Trophoblast cell (in vitro differentiated cells and primary cell): Measurements from ENCODE around the gene MRPS5.

Experiments used
- DNase-seq, 2 donors: peaks; one replicate each; pipeline ENCODE4 v3.0.0-alpha.2; 2016
- H2AFZ ChIP-seq: 2 replicates; pipeline ENCODE4 v1.6.1; 2013; ENCODE audit warnings: low read length, moderate library complexity, mild to moderate bottlenecking; ENCODE audit not compliant: insufficient read depth, poor library complexity
- H2AK5ac ChIP-seq: 2 replicates; pipeline ENCODE4 v1.6.1; 2013; ENCODE audit warnings: mild to moderate bottlenecking, low read length
- H2BK120ac ChIP-seq: 2 replicates; pipeline ENCODE4 v1.6.1; 2013; ENCODE audit warnings: low read length, mild to moderate bottlenecking, moderate library complexity; ENCODE audit not compliant: insufficient read depth, poor library complexity
- H2BK12ac ChIP-seq: 2 replicates; pipeline ENCODE4 v1.6.1; 2013; ENCODE audit warnings: mild to moderate bottlenecking, low read length, moderate library complexity
- H2BK5ac ChIP-seq: 2 replicates; pipeline ENCODE4 v1.6.1; 2013; ENCODE audit warnings: low read length, low read depth, moderate library complexity, mild to moderate bottlenecking; ENCODE audit not compliant: poor library complexity
- H3K14ac ChIP-seq: 2 replicates; pipeline ENCODE4 v1.6.1; 2013; ENCODE audit warnings: mild to moderate bottlenecking, low read length
- H3K18ac ChIP-seq: 2 replicates; pipeline ENCODE4 v1.6.1; 2013; ENCODE audit warnings: mild to moderate bottlenecking, low read length
- H3K23ac ChIP-seq: 2 replicates; pipeline ENCODE4 v1.6.1; 2013; ENCODE audit warnings: low read length
- H3K27ac ChIP-seq: 2 replicates; pipeline ENCODE4 v1.5.1; 2013; ENCODE audit warnings: low read depth, mild to moderate bottlenecking, inconsistent platforms, low read length, moderate library complexity
- H3K27me3 ChIP-seq: 2 replicates; pipeline ENCODE4 v1.6.1; 2013; ENCODE audit warnings: inconsistent platforms, mild to moderate bottlenecking, low read length, moderate library complexity; ENCODE audit not compliant: insufficient read depth
- H3K36me3 ChIP-seq, 2 experiments: 1 replicate in 1 of 2; 2 replicates in 1 of 2; pipeline ENCODE4 v1.6.1; 2013; ENCODE audit warnings: low read length in 2 of 2, mild to moderate bottlenecking in 2 of 2, moderate library complexity in 1 of 2; ENCODE audit not compliant: insufficient read depth in 2 of 2, control insufficient read depth in 1 of 2
- H3K4ac ChIP-seq: 2 replicates; pipeline ENCODE4 v1.6.1; 2013; ENCODE audit warnings: low read depth, mild to moderate bottlenecking, low read length, moderate library complexity
- H3K4me1 ChIP-seq, 2 experiments: 1 replicate in 1 of 2; 2 replicates in 1 of 2; pipeline ENCODE4 v1.6.1; 2013; ENCODE audit warnings: low read length in 2 of 2, mild to moderate bottlenecking in 2 of 2, moderate library complexity in 1 of 2; ENCODE audit not compliant: insufficient read depth in 2 of 2, control insufficient read depth in 1 of 2
- H3K4me2 ChIP-seq: 2 replicates; pipeline ENCODE4 v1.6.1; 2013; ENCODE audit warnings: inconsistent platforms, mild to moderate bottlenecking, low read length, moderate library complexity
- H3K4me3 ChIP-seq: 2 replicates; pipeline ENCODE4 v1.5.1; 2013; ENCODE audit warnings: mild to moderate bottlenecking, low read depth, low read length, inconsistent platforms
- H3K79me1 ChIP-seq: one replicate; pipeline ENCODE4 v1.6.1; 2013; ENCODE audit warnings: low read length
- H3K79me2 ChIP-seq: 2 replicates; pipeline ENCODE4 v1.6.1; 2013; ENCODE audit warnings: low read length, mild to moderate bottlenecking; ENCODE audit not compliant: control insufficient read depth, insufficient read depth, poor library complexity
- H3K9ac ChIP-seq: 2 replicates; pipeline ENCODE4 v1.6.1; 2013; ENCODE audit warnings: mild to moderate bottlenecking, low read length
- H3K9me3 ChIP-seq: 2 replicates; pipeline ENCODE4 v1.6.1; 2013; ENCODE audit warnings: low read depth, mild to moderate bottlenecking, control low read depth, inconsistent platforms, low read length; ENCODE audit not compliant: insufficient read depth
- H4K12ac ChIP-seq: 2 replicates; pipeline ENCODE4 v1.6.1; 2013; ENCODE audit warnings: low read depth, mild to moderate bottlenecking, low read length, moderate library complexity
- H4K8ac ChIP-seq: 2 replicates; pipeline ENCODE4 v1.6.1; 2013; ENCODE audit warnings: low read depth, mild to moderate bottlenecking, low read length, moderate library complexity
- H4K91ac ChIP-seq: one replicate; pipeline ENCODE4 v1.6.1; 2013; ENCODE audit warnings: low read depth, mild to moderate bottlenecking, low read length, moderate library complexity
- WGBS: extraction: QIAGEN DNeasy Blood & Tissue Kit; methylation state at CpG from one replicate; pipeline ENCODE4 v1.1.7; 2013; ENCODE audit warnings: missing lambda C conversion rate; ENCODE audit not compliant: insufficient read length, insufficient coverage; ENCODE audit errors: extremely low coverage; 5-methylcytosine and 5-hydroxymethylcytosine counted together

Gene MRPS5

DNA sequence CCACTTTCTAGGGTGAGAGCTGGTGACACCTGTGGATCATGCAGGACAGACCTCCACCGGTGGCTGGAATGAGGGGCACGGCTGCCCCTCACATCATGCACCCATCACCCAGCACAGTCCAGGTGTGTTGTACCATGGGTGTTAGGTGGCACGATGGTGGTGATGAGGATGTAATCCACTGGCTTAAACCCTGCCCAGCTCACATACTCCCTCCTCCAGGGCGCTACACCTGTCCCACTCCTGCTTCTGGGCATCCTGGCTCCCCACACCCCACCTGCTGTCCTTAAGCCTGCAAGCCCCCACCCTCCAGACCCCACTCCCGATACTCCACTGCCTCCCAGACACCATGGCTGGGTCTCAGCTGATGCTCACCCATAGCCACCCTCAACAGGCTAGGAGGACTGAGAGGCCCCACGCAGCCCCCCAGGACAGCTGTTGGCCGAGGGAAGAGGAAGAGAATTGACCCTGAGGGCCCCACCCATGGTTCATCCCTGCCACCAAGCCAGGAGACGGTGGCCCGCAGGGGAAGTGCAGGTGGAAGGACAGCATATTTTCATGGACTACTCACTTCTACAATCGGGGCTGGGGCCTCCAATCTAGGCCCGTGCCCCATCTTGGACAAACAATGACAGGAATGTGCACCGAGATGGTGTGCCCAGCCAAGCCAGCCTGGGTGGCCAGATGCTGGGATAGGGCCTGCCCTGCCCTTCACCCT is 61.8 kb downstream of the MRPS5 start:
- H3K18ac ChIP-seq, result no peak overlapping the region
- H3K9me3 ChIP-seq, result no peaks in the 10 kb centered on the region
- WGBS, result no CpG with 5 or more reads among the region's 12 CpGs
- no peak overlapping the region for H3K9ac ChIP-seq
- no peak overlapping the region for H3K4me3 ChIP-seq
- H2AK5ac ChIP-seq, result no peak overlapping the region
- DNase-seq, result peak; percentile 27 to 54
- H3K27me3 ChIP-seq, result no peaks in the 10 kb centered on the region
- no peak overlapping the region for H2BK120ac ChIP-seq
- no peaks in the 10 kb centered on the region for H3K79me1 ChIP-seq
- no peak overlapping the region for H3K14ac ChIP-seq
- no peak overlapping the region for H2AFZ ChIP-seq
- H2BK5ac ChIP-seq, result no peak overlapping the region
- H3K4me2 ChIP-seq, result no peak overlapping the region
- H3K4ac ChIP-seq, result no peak overlapping the region
- no peak overlapping the region for H3K23ac ChIP-seq
- H2BK12ac ChIP-seq, result no peak overlapping the region
- no peaks in the 10 kb centered on the region for H3K79me2 ChIP-seq
- H3K27ac ChIP-seq, result no peak overlapping the region
- H3K36me3 ChIP-seq, result no peaks in the 10 kb centered on the region
- no peak overlapping the region for H4K91ac ChIP-seq
- H4K12ac ChIP-seq, result no peak overlapping the region
- H4K8ac ChIP-seq, result no peak overlapping the region
- no peaks in the 10 kb centered on the region for H3K4me1 ChIP-seq

DNA sequence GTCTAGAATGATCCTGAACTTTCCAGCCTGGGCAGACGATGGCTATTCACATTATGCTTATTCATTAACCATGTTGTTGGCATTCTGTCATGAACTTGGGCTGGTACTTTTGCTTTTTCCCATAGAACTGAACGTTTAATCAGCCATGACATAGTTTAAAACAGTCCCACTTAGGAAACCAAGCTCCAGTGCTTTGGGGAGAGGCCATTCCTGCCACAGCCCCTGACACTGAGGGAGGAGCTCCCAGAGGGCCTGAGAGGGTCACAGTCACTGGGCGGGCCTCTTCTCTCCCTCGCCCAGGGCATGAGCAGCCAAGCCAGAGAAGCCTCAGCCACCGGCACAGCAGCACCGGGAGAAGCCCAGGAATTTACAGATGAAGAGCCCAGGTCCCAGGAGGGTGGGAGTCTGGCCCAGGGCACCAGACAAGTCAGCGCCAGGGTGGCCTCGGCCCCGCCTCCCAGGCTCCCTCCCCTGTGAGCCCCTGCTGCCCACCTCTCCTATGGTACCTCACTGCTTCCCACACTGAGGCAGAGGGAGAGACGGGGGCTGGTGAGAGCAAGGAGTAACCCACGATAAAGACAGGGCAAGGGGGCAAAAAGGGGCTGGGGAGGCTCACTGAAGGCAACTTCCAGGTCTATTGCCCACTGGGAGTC is 62.5 kb downstream of the MRPS5 start:
- Histone ChIP-seq H3K4me2 (no peak overlapping the region), H3K14ac (no peak overlapping the region), H3K79me2 (no peaks in the 10 kb centered on the region), H3K4me1 (no peaks in the 10 kb centered on the region), H2AK5ac (no peak overlapping the region), H3K18ac (no peak overlapping the region), H2BK5ac (no peak overlapping the region), H3K9ac (no peak overlapping the region), H3K27me3 (no peaks in the 10 kb centered on the region), H3K23ac (no peak overlapping the region), H4K91ac (no peak overlapping the region), H3K27ac (no peak overlapping the region), H3K36me3 (no peaks in the 10 kb centered on the region), H2BK120ac (no peak overlapping the region), H2BK12ac (no peak overlapping the region), H3K4me3 (no peak overlapping the region), H4K12ac (no peak overlapping the region), H3K79me1 (no peaks in the 10 kb centered on the region), H3K4ac (no peak overlapping the region), H4K8ac (no peak overlapping the region), H2AFZ (no peak overlapping the region), H3K9me3 (peaks cover under 1% of the 10 kb centered on the region)
- DNase-seq, result no peak
- no CpG with 5 or more reads among the region's 11 CpGs for WGBS

DNA sequence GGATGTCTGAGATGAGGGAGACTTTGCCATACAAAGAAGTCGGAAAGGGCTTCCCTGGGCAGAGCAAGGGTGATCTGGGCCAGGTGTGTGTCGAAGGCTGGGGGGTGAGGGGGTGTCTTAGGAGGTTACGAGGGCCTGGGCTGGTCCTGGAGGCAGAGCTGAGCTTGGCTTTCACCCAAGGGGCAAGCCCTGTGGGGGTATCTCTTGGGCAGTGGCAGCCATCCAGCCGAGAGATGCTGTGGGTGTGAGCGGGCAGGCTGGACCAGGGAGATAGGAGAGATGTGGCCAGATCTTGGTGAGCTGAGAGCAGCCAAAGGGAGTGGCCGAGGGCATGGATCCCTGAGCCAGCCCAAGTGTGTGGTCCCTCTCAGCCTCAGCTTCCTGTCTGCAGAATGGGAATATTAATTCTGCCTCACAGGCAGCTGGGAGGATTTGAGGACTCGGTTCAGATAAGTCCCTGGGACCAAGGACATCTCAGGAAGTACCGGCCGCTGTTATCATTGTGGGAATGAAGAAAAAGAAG is 63.1 kb downstream of the MRPS5 start:
- no peak overlapping the region for H4K12ac ChIP-seq
- no peak overlapping the region for H3K4ac ChIP-seq
- no peaks in the 10 kb centered on the region for H3K36me3 ChIP-seq
- H2AFZ ChIP-seq, result no peak overlapping the region
- H2BK5ac ChIP-seq, result no peak overlapping the region
- no peak overlapping the region for H3K4me2 ChIP-seq
- no peaks in the 10 kb centered on the region for H3K79me2 ChIP-seq
- no peak overlapping the region for H4K91ac ChIP-seq
- no peaks in the 10 kb centered on the region for H3K79me1 ChIP-seq
- H3K18ac ChIP-seq, result no peak overlapping the region
- H3K23ac ChIP-seq, result no peak overlapping the region
- H2AK5ac ChIP-seq, result no peak overlapping the region
- H3K4me3 ChIP-seq, result no peak overlapping the region
- H3K9ac ChIP-seq, result no peak overlapping the region
- DNase-seq, result no peak
- no peak overlapping the region for H3K14ac ChIP-seq
- H3K27me3 ChIP-seq, result no peaks in the 10 kb centered on the region
- no peak overlapping the region for H2BK12ac ChIP-seq
- peaks cover 2% of the 10 kb centered on the region for H3K9me3 ChIP-seq
- WGBS, result no CpG with 5 or more reads among the region's 9 CpGs
- no peak overlapping the region for H4K8ac ChIP-seq
- no peak overlapping the region for H3K27ac ChIP-seq
- no peaks in the 10 kb centered on the region for H3K4me1 ChIP-seq
- no peak overlapping the region for H2BK120ac ChIP-seq

DNA sequence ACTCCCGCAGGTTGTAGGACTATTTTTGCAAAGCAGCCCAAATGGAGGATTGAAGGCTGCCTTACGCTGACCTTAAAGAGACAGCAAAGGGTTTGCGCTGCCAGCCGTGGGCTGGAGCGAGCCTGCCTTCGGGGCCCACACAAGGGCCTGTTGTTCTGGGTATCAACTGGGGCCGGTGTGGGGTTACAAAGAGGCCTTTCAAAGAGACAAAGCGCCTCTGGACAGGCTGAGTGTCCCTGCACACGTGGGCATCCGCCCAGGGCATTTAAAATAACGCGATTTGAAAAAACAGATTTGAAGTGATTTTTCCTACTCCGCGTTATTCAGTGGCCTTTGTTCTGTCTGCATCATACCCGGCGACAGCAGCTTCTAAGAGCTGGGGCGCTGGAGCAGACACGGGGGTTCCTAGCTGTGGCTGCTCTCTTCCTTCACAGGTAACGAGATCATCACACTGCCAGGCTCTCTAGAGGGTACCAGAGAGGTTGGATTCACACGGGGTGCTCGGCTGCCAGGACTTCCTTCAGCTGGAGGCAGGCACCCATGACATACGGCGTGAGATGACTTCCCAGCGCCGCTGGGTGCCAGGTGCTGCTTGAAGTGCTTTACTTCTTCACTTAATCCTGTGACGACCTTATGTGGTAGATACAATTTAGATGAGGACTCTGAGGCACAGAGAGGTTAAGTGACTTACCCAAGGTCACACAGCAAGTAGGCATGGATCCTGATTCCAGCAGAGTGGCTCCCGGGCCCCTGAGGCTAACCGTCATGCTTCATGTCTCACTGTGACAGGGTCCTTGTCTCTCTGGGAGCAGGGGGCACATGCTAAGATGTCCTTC is 63.9 kb downstream of the MRPS5 start:
- H4K91ac ChIP-seq, result no peak overlapping the region
- H3K4me2 ChIP-seq, result no peak overlapping the region
- H4K12ac ChIP-seq, result no peak overlapping the region
- H3K4me3 ChIP-seq, result no peak overlapping the region
- H3K79me2 ChIP-seq, result no peaks in the 10 kb centered on the region
- H3K18ac ChIP-seq, result no peak overlapping the region
- no peak overlapping the region for H2BK12ac ChIP-seq
- H3K4ac ChIP-seq, result no peak overlapping the region
- no peak overlapping the region for H4K8ac ChIP-seq
- H3K9me3 ChIP-seq, result peaks cover 2% of the 10 kb centered on the region
- no peak overlapping the region for H3K9ac ChIP-seq
- no peak overlapping the region for H3K23ac ChIP-seq
- WGBS, result no CpG with 5 or more reads among the region's 28 CpGs
- H2AFZ ChIP-seq, result no peak overlapping the region
- H2BK5ac ChIP-seq, result no peak overlapping the region
- H3K27ac ChIP-seq, result no peak overlapping the region
- H2BK120ac ChIP-seq, result no peak overlapping the region
- no peak overlapping the region for H2AK5ac ChIP-seq
- H3K14ac ChIP-seq, result no peak overlapping the region
- H3K36me3 ChIP-seq, result no peaks in the 10 kb centered on the region
- no peak for DNase-seq
- no peaks in the 10 kb centered on the region for H3K27me3 ChIP-seq
- no peaks in the 10 kb centered on the region for H3K79me1 ChIP-seq
- H3K4me1 ChIP-seq, result no peaks in the 10 kb centered on the region
